Trophoblast cell (in vitro differentiated cells and primary cell): ENCODE results near the gene PDCD1LG2. TPM values are rescaled to one million over a fixed set of nuclear protein-coding genes. Genes with fewer than 3 reads are reported as not detected.
"Not testable (repeated sequence)": the region's sequence is repeated elsewhere in the genome, so short reads cannot be mapped to it uniquely, and the experiment has no call there.

Experiments used
- DNase-seq, 2 donors: peaks; one replicate each; pipeline ENCODE4 v3.0.0-alpha.2; 2016
- H2AFZ ChIP-seq: 2 replicates; pipeline ENCODE4 v1.6.1; 2013; ENCODE audit warnings: low read length, moderate library complexity, mild to moderate bottlenecking; ENCODE audit not compliant: insufficient read depth, poor library complexity
- H2AK5ac ChIP-seq: 2 replicates; pipeline ENCODE4 v1.6.1; 2013; ENCODE audit warnings: mild to moderate bottlenecking, low read length
- H2BK120ac ChIP-seq: 2 replicates; pipeline ENCODE4 v1.6.1; 2013; ENCODE audit warnings: low read length, mild to moderate bottlenecking, moderate library complexity; ENCODE audit not compliant: insufficient read depth, poor library complexity
- H2BK12ac ChIP-seq: 2 replicates; pipeline ENCODE4 v1.6.1; 2013; ENCODE audit warnings: mild to moderate bottlenecking, low read length, moderate library complexity
- H2BK5ac ChIP-seq: 2 replicates; pipeline ENCODE4 v1.6.1; 2013; ENCODE audit warnings: low read length, low read depth, moderate library complexity, mild to moderate bottlenecking; ENCODE audit not compliant: poor library complexity
- H3K14ac ChIP-seq: 2 replicates; pipeline ENCODE4 v1.6.1; 2013; ENCODE audit warnings: mild to moderate bottlenecking, low read length
- H3K18ac ChIP-seq: 2 replicates; pipeline ENCODE4 v1.6.1; 2013; ENCODE audit warnings: mild to moderate bottlenecking, low read length
- H3K23ac ChIP-seq: 2 replicates; pipeline ENCODE4 v1.6.1; 2013; ENCODE audit warnings: low read length
- H3K27ac ChIP-seq: 2 replicates; pipeline ENCODE4 v1.5.1; 2013; ENCODE audit warnings: low read depth, mild to moderate bottlenecking, inconsistent platforms, low read length, moderate library complexity
- H3K27me3 ChIP-seq: 2 replicates; pipeline ENCODE4 v1.6.1; 2013; ENCODE audit warnings: inconsistent platforms, mild to moderate bottlenecking, low read length, moderate library complexity; ENCODE audit not compliant: insufficient read depth
- H3K36me3 ChIP-seq, 2 experiments: 1 replicate in 1 of 2; 2 replicates in 1 of 2; pipeline ENCODE4 v1.6.1; 2013; ENCODE audit warnings: low read length in 2 of 2, mild to moderate bottlenecking in 2 of 2, moderate library complexity in 1 of 2; ENCODE audit not compliant: insufficient read depth in 2 of 2, control insufficient read depth in 1 of 2
- H3K4ac ChIP-seq: 2 replicates; pipeline ENCODE4 v1.6.1; 2013; ENCODE audit warnings: low read depth, mild to moderate bottlenecking, low read length, moderate library complexity
- H3K4me1 ChIP-seq, 2 experiments: 1 replicate in 1 of 2; 2 replicates in 1 of 2; pipeline ENCODE4 v1.6.1; 2013; ENCODE audit warnings: low read length in 2 of 2, mild to moderate bottlenecking in 2 of 2, moderate library complexity in 1 of 2; ENCODE audit not compliant: insufficient read depth in 2 of 2, control insufficient read depth in 1 of 2
- H3K4me2 ChIP-seq: 2 replicates; pipeline ENCODE4 v1.6.1; 2013; ENCODE audit warnings: inconsistent platforms, mild to moderate bottlenecking, low read length, moderate library complexity
- H3K4me3 ChIP-seq: 2 replicates; pipeline ENCODE4 v1.5.1; 2013; ENCODE audit warnings: mild to moderate bottlenecking, low read depth, low read length, inconsistent platforms
- H3K79me1 ChIP-seq: one replicate; pipeline ENCODE4 v1.6.1; 2013; ENCODE audit warnings: low read length
- H3K79me2 ChIP-seq: 2 replicates; pipeline ENCODE4 v1.6.1; 2013; ENCODE audit warnings: low read length, mild to moderate bottlenecking; ENCODE audit not compliant: control insufficient read depth, insufficient read depth, poor library complexity
- H3K9ac ChIP-seq: 2 replicates; pipeline ENCODE4 v1.6.1; 2013; ENCODE audit warnings: mild to moderate bottlenecking, low read length
- H3K9me3 ChIP-seq: 2 replicates; pipeline ENCODE4 v1.6.1; 2013; ENCODE audit warnings: low read depth, mild to moderate bottlenecking, control low read depth, inconsistent platforms, low read length; ENCODE audit not compliant: insufficient read depth
- H4K12ac ChIP-seq: 2 replicates; pipeline ENCODE4 v1.6.1; 2013; ENCODE audit warnings: low read depth, mild to moderate bottlenecking, low read length, moderate library complexity
- H4K8ac ChIP-seq: 2 replicates; pipeline ENCODE4 v1.6.1; 2013; ENCODE audit warnings: low read depth, mild to moderate bottlenecking, low read length, moderate library complexity
- H4K91ac ChIP-seq: one replicate; pipeline ENCODE4 v1.6.1; 2013; ENCODE audit warnings: low read depth, mild to moderate bottlenecking, low read length, moderate library complexity
- WGBS: extraction: QIAGEN DNeasy Blood & Tissue Kit; methylation state at CpG from one replicate; pipeline ENCODE4 v1.1.7; 2013; ENCODE audit warnings: missing lambda C conversion rate; ENCODE audit not compliant: insufficient read length, insufficient coverage; ENCODE audit errors: extremely low coverage; 5-methylcytosine and 5-hydroxymethylcytosine counted together
- polyA plus RNA-seq: library from polyadenylated mRNA; stranded (reverse); fragments of 200-250 nt; gene quantifications from 2 replicates; pipeline ENCODE4 v1.2.3, GENCODE V29; 2013

Gene PDCD1LG2
- 1.1 and 1.2 TPM in 2 replicates for polyA plus RNA-seq

- peak within 1 kb of the TSS; percentile 79 for H3K27ac ChIP-seq
- H3K4me3 ChIP-seq: no peak within 1 kb of the TSS
- H3K79me2 ChIP-seq: no peaks in the 10 kb centered on the region
- H2BK120ac ChIP-seq: peak within 1 kb of the TSS; percentile 87
- H2AFZ ChIP-seq: no peak within 1 kb of the TSS
- peak within 1 kb of the TSS; percentile 16 for H3K14ac ChIP-seq
- peak within 1 kb of the TSS; percentile 41 for H3K4me2 ChIP-seq
- H3K18ac ChIP-seq: no peak within 1 kb of the TSS
- peaks cover 15% of the 10 kb centered on the region for H3K79me1 ChIP-seq
- peak within 1 kb of the TSS; percentile 27 for H3K23ac ChIP-seq
- no peak within 1 kb of the TSS for H4K12ac ChIP-seq
- no CpG with 5 or more reads among the region's 4 CpGs for WGBS
- H3K27me3 ChIP-seq: no peaks in the 10 kb centered on the region
- H3K36me3 ChIP-seq: no peaks in the 10 kb centered on the region
- H2BK12ac ChIP-seq: peak within 1 kb of the TSS; percentile 41
- DNase-seq: peak; percentile 53 to 89
- no peak within 1 kb of the TSS for H3K9ac ChIP-seq
- no peak within 1 kb of the TSS for H2AK5ac ChIP-seq
- H4K8ac ChIP-seq: no peak within 1 kb of the TSS
- H2BK5ac ChIP-seq: peak within 1 kb of the TSS; percentile 58
- peaks cover 15 to 19% of the 10 kb centered on the region in 2 experiments for H3K4me1 ChIP-seq
- H3K4ac ChIP-seq: no peak within 1 kb of the TSS
- no peaks in the 10 kb centered on the region for H3K9me3 ChIP-seq
- H4K91ac ChIP-seq: peak within 1 kb of the TSS; percentile 54
Measured at GRCh38 chr9:5510360-5510931, at the start of gene PDCD1LG2. Gene PDCD1LG2, plus strand, starts transcription at chr9:5510531. Its CDS starts 12,016 bp downstream, at chr9:5522547.

- WGBS: no CpG with 5 or more reads among the region's 4 CpGs
- DNase-seq, H2AFZ ChIP-seq, H3K79me1 ChIP-seq, H3K23ac ChIP-seq, H3K4me1 ChIP-seq, H2BK12ac ChIP-seq, H3K27me3 ChIP-seq, H3K18ac ChIP-seq, H4K8ac ChIP-seq, H3K14ac ChIP-seq, H3K27ac ChIP-seq, H3K9me3 ChIP-seq, H3K4me3 ChIP-seq, H2AK5ac ChIP-seq, H2BK5ac ChIP-seq, H3K9ac ChIP-seq, H4K12ac ChIP-seq, H3K4me2 ChIP-seq, H4K91ac ChIP-seq, H3K4ac ChIP-seq, H3K36me3 ChIP-seq, H3K79me2 ChIP-seq, H2BK120ac ChIP-seq: not testable (repeated sequence)
Measured at GRCh38 chr9:5464831-5465330, 45.5 kb upstream of the PDCD1LG2 start.

GRCh38 chr9:5466005-5466404 lies 44.3 kb upstream of the PDCD1LG2 start:
- H4K91ac ChIP-seq: no peak overlapping the region
- H3K18ac ChIP-seq: no peak overlapping the region
- H3K23ac ChIP-seq: no peak overlapping the region
- H3K27ac ChIP-seq: no peak overlapping the region
- H2AK5ac ChIP-seq: no peak overlapping the region
- peaks cover 0 to 2% of the 10 kb centered on the region in 2 experiments for H3K36me3 ChIP-seq
- WGBS: no CpG with 5 or more reads among the region's 1 CpG
- no peaks in the 10 kb centered on the region for H3K79me1 ChIP-seq
- no peak overlapping the region for H3K9ac ChIP-seq
- H3K4ac ChIP-seq: no peak overlapping the region
- H3K79me2 ChIP-seq: no peaks in the 10 kb centered on the region
- no peak overlapping the region for H3K14ac ChIP-seq
- no peak overlapping the region for H3K4me3 ChIP-seq
- no peak for DNase-seq
- no peak overlapping the region for H2BK120ac ChIP-seq
- no peak overlapping the region for H2AFZ ChIP-seq
- H2BK5ac ChIP-seq: no peak overlapping the region
- no peak overlapping the region for H4K12ac ChIP-seq
- H3K4me1 ChIP-seq: no peaks in the 10 kb centered on the region
- no peak overlapping the region for H4K8ac ChIP-seq
- H3K9me3 ChIP-seq: no peaks in the 10 kb centered on the region
- no peaks in the 10 kb centered on the region for H3K27me3 ChIP-seq
- no peak overlapping the region for H3K4me2 ChIP-seq
- no peak overlapping the region for H2BK12ac ChIP-seq

GRCh38 chr9:5466766-5467165 lies 43.6 kb upstream of the PDCD1LG2 start:
- H2BK5ac ChIP-seq: no peak overlapping the region
- H3K23ac ChIP-seq: no peak overlapping the region
- no peak overlapping the region for H4K8ac ChIP-seq
- no peaks in the 10 kb centered on the region for H3K9me3 ChIP-seq
- no peaks in the 10 kb centered on the region for H3K4me1 ChIP-seq
- no peak overlapping the region for H3K14ac ChIP-seq
- H3K9ac ChIP-seq: no peak overlapping the region
- no peak overlapping the region for H3K4ac ChIP-seq
- H2BK120ac ChIP-seq: no peak overlapping the region
- peaks cover 0 to 2% of the 10 kb centered on the region in 2 experiments for H3K36me3 ChIP-seq
- H3K27ac ChIP-seq: no peak overlapping the region
- no peak overlapping the region for H2AFZ ChIP-seq
- H3K4me2 ChIP-seq: no peak overlapping the region
- H4K12ac ChIP-seq: no peak overlapping the region
- DNase-seq: no peak
- no peak overlapping the region for H3K4me3 ChIP-seq
- no peak overlapping the region for H2AK5ac ChIP-seq
- WGBS: no CpG with 5 or more reads among the region's 2 CpGs
- H3K18ac ChIP-seq: no peak overlapping the region
- H2BK12ac ChIP-seq: no peak overlapping the region
- H4K91ac ChIP-seq: no peak overlapping the region
- no peaks in the 10 kb centered on the region for H3K27me3 ChIP-seq
- no peaks in the 10 kb centered on the region for H3K79me2 ChIP-seq
- H3K79me1 ChIP-seq: no peaks in the 10 kb centered on the region
